ENCODE data around the gene PRKG1.

DNA sequence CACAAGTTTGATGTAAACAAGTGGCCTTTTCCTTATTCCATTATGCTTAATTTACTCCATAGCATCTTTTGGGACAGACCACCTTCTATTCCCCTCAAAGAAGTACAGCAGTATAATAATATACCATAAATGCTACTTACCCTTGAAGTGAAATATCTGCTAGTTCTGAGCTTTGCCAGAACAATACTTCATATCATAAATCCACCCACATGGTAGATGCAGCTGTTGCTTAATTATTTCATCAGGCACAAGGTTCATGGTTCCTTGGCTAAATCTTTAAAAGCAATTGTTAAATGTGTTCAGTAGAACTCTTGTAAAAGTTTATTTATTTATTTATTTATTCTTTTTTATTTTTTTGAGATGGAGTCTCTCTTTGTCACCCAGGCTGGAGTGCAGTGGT lies 592.2 kb downstream of the PRKG1 start:
- TF ChIP-seq EP300 (IDR thresholded peaks at IDR 0.05; ENCODE audit: borderline replicate concordance) (no peak), RAD21 (IDR thresholded peaks at IDR 0.05; ENCODE audit: low read depth) (no peak), ZBTB7A (IDR thresholded peaks at IDR 0.05; ENCODE audit: low read depth) (no peak), YY1 (IDR thresholded peaks at IDR 0.05; ENCODE audit: low read depth) (no peak), CREB1 (IDR thresholded peaks at IDR 0.05; ENCODE audit: low read depth) (no peak)
- TF ChIP-seq, protein P1, sequence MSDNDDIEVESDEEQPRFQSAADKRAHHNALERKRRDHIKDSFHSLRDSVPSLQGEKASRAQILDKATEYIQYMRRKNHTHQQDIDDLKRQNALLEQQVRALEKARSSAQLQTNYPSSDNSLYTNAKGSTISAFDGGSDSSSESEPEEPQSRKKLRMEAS (IDR thresholded peaks at IDR 0.05): no peak

Measured in Ishikawa (cell line).